ENCODE measurements around the gene INPP5J.
"Not testable (repeated sequence)": the region's sequence is repeated elsewhere in the genome, so short reads cannot be mapped to it uniquely, and the experiment has no call there.

INPP5J gene

GRCh38 chr22:31151872-31152271, 29.1 kb downstream of the INPP5J start:
- no peak for DNase-seq (ENCODE audit: low spot score)

- no peak for DNase-seq (ENCODE audit: low spot score)
Measured at GRCh38 chr22:31153357-31153756, 30.6 kb downstream of the INPP5J start.

- DNase-seq (ENCODE audit: low spot score), result no peak
Measured at GRCh38 chr22:31154975-31155374, 32.2 kb downstream of the INPP5J start.

GRCh38 chr22:31155422-31155821, 32.7 kb downstream of the INPP5J start:
- no peak for DNase-seq (ENCODE audit: low spot score)

- DNase-seq (ENCODE audit: low spot score), result no peak
Measured at GRCh38 chr22:31160328-31160978, 37.7 kb downstream of the INPP5J start.

- no peak for DNase-seq (ENCODE audit: low spot score)
Measured at GRCh38 chr22:31161386-31161785, 38.6 kb downstream of the INPP5J start.

- DNase-seq (ENCODE audit: low spot score), result no peak
Measured at GRCh38 chr22:31162015-31162765, 39.4 kb downstream of the INPP5J start.

- DNase-seq (ENCODE audit: low spot score), result no peak
Measured at GRCh38 chr22:31170971-31171370, 48.2 kb downstream of the INPP5J start.

GRCh38 chr22:31171734-31172133, 49.0 kb downstream of the INPP5J start:
- not testable (repeated sequence) for DNase-seq (ENCODE audit: low spot score)

- DNase-seq (ENCODE audit: low spot score), result no peak
Measured at GRCh38 chr22:31173386-31174145, 50.8 kb downstream of the INPP5J start.

- DNase-seq (ENCODE audit: low spot score), result no peak
Measured at GRCh38 chr22:31176923-31177322, 54.2 kb downstream of the INPP5J start.

GRCh38 chr22:31177420-31178162, 54.8 kb downstream of the INPP5J start:
- DNase-seq (ENCODE audit: low spot score), result no peak

- no peak for DNase-seq (ENCODE audit: low spot score)
Measured at GRCh38 chr22:31178859-31179258, 56.1 kb downstream of the INPP5J start.

GRCh38 chr22:31179345-31179744, 56.6 kb downstream of the INPP5J start:
- no peak for DNase-seq (ENCODE audit: low spot score)

GRCh38 chr22:31184015-31184414, 61.2 kb downstream of the INPP5J start:
- no peak for DNase-seq (ENCODE audit: low spot score)

All from D341Med (cell line).